Activated CD4-positive, alpha-beta T cell treated with anti-CD3 and anti-CD28 coated beads for 48 hours (primary cell): ENCODE measurements around the gene PSG7.
A peak's percentile ranks its signal among the peaks of the same experiment; 100 is the strongest.
"Not testable (repeated sequence)": the region's sequence is repeated elsewhere in the genome, so short reads cannot be mapped to it uniquely, and the experiment has no call there.

Experiments
- DNase-seq: peaks from one replicate; pipeline ENCODE4 v3.0.0-alpha.2; 2020

The PSG7 gene

GRCh38 chr19:42913516-42913915, 23.5 kb downstream of the PSG7 start:
- DNase-seq: not testable (repeated sequence)

- not testable (repeated sequence) for DNase-seq
Measured at GRCh38 chr19:42912941-42913340, 24.1 kb downstream of the PSG7 start.

- DNase-seq: not testable (repeated sequence)
Measured at GRCh38 chr19:42911731-42912130, 25.3 kb downstream of the PSG7 start.

- DNase-seq: not testable (repeated sequence)
Measured at GRCh38 chr19:42906162-42906561, 30.8 kb downstream of the PSG7 start.

GRCh38 chr19:42900561-42900960, 36.4 kb downstream of the PSG7 start:
- DNase-seq: not testable (repeated sequence)

GRCh38 chr19:42899674-42900073, 37.3 kb downstream of the PSG7 start:
- DNase-seq: not testable (repeated sequence)

- DNase-seq: not testable (repeated sequence)
Measured at GRCh38 chr19:42899110-42899509, 37.9 kb downstream of the PSG7 start.

GRCh38 chr19:42898656-42899055, 38.4 kb downstream of the PSG7 start:
- not testable (repeated sequence) for DNase-seq

- DNase-seq: not testable (repeated sequence)
Measured at GRCh38 chr19:42897729-42898128, 39.3 kb downstream of the PSG7 start.

- not testable (repeated sequence) for DNase-seq
Measured at GRCh38 chr19:42890446-42890845, 46.6 kb downstream of the PSG7 start.

- not testable (repeated sequence) for DNase-seq
Measured at GRCh38 chr19:42887876-42888445, 49.0 kb downstream of the PSG7 start.

- DNase-seq: not testable (repeated sequence)
Measured at GRCh38 chr19:42882730-42883129, 54.3 kb downstream of the PSG7 start.

GRCh38 chr19:42882010-42882409, 55.0 kb downstream of the PSG7 start:
- DNase-seq: not testable (repeated sequence)

- DNase-seq: peak; percentile 4
Measured at GRCh38 chr19:42881279-42881678, 55.7 kb downstream of the PSG7 start.

GRCh38 chr19:42880621-42881020, 56.4 kb downstream of the PSG7 start:
- not testable (repeated sequence) for DNase-seq

GRCh38 chr19:42879613-42880012, 57.4 kb downstream of the PSG7 start, which contains the start of gene PSG1:
TSS of gene PSG1 (minus strand) at chr19:42879713. CDS start at chr19:42879581, 132 bp downstream.
- no peak for DNase-seq

- DNase-seq: not testable (repeated sequence)
Measured at GRCh38 chr19:42876596-42876995, 60.4 kb downstream of the PSG7 start.

- not testable (repeated sequence) for DNase-seq
Measured at GRCh38 chr19:42875881-42876280, 61.1 kb downstream of the PSG7 start.

- not testable (repeated sequence) for DNase-seq
Measured at GRCh38 chr19:42874901-42875813, 61.9 kb downstream of the PSG7 start.

- DNase-seq: not testable (repeated sequence)
Measured at GRCh38 chr19:42874136-42874535, 62.9 kb downstream of the PSG7 start.
